Ramos (cell line): ENCODE results near the gene FRS3.

ENCODE experiments used
- in situ Hi-C: fragments of 300-500 bp; cut with MboI; formaldehyde crosslinking; loops from one replicate; pipeline ENCODE4 v1.14.3; 2022; ENCODE audit warnings: low sequenced_read_pairs; ENCODE audit not compliant: unreplicated experiment

Gene FRS3

DNA sequence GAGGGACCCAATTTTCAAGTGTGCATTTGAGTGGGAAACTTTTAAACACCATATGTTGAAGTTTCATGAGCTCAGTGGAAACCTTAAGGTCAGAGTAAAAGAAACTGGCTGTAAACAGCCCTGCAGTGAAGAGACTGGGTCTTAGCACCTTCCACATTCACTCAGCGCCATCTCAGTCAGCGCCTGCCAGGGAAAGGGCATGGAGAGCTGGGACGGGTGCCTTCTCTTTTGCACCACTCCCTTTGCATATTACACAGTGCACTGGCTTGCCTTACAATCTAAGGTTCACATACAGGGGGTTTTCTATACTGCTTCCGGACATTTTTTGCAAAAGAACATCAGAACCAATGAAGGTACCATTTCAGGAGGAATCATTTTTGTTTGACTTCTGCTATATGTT is 12.3 kb upstream of the FRS3 start:
- in situ Hi-C loops = no loop called here

DNA sequence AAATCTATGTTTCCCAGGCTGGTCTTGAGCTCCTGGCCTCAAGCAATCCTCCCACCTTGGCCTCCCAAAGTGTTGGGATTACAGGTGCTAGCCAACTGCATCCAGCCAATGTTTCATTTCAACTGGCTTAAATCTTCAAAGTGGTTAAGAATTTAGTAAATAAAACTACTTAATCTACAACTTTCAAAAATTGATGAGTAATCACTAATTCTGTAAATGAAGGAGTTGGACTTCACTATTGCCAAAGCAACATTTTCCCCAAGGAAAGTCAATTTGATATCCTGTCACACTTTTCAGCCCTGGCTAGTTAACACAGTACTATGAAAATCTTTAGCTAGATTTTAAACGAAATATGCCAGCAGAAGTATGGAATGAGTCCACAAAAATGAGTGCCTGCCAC is 11.6 kb upstream of the FRS3 start:
- in situ Hi-C loops = no loop called here

DNA sequence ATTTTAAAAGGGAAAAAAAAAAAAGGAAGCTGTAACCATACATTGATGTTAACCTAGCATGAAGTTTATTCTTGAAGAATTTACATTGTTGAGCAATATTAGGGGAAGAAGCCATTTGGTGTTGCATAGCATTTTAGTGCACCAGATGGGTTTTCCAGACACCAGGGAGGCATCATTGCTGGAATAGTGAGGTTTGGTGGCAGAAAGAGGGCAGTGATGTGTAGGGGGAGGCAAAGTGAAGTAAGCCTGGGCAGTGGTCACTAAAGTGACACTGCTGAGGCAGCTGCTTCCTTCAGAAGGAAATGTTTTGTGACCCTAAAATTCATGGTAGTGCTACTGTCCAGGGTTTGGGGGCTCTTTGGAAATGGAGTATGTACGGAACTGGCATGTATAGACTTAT is 10.3 kb upstream of the FRS3 start:
- in situ Hi-C loops = no loop called here

DNA sequence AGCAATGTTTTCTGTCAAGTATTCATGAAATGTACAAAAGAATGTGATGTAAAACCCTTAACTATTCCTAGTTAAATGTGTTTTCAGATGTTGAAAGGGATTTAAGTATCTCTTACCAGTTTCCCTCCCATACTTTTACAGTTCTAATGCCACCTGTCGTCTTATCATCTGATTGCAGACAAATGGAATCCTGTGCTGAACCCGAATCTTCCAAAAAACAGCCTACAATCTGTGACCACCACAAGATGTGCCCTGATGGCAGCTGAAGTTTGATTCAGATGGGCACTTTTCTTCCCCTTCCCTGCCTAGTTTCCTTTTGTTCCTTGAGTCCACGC is 9.7 kb upstream of the FRS3 start:
- in situ Hi-C loops = loop anchor here (5.0 to 10.0 kb wide), 2 partner anchors 135 to 258 kb away; partner anchors contain the start of genes BYSL and MED20

DNA sequence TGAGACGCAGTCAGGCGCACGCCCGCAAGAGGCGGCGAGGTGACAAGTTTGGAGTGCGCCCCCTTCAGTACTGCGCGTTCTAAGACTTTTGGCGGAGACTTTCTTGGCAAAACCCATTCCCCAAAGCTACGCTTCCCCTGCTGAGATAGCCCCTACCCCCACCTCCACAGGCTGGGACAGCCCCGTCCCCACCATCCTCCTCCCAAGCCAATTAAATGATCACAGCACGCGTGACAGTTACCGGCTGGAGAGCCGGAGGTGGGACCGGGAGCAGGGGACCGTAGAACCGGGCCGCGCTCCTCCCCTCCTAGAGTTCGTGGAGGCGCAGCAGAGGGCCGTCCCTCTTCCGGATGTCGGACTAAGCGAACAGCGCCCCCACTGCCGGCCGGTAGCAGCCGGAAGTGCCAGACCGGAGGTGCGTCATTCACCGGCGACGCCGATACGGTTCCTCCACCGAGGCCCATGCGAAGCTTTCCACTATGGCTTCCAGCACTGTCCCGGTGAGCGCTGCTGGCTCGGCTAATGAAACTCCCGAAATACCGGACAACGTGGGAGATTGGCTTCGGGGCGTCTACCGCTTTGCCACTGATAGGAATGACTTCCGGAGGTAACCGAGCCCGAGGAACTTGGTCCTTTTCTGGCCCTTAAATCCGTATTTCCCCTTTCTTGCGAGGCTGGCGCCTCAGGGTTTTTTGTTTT is 7.7 kb upstream of the FRS3 start, which contains the start of gene TOMM6:
Gene TOMM6, plus strand, starts transcription at position 476 of the 699 bp plus-strand sequence. Its CDS starts 4 bp downstream, at position 480.
- in situ Hi-C loops = loop anchor here (5.0 to 10.0 kb wide), 2 partner anchors 137 to 260 kb away; partner anchors contain the start of genes BYSL and MED20

DNA sequence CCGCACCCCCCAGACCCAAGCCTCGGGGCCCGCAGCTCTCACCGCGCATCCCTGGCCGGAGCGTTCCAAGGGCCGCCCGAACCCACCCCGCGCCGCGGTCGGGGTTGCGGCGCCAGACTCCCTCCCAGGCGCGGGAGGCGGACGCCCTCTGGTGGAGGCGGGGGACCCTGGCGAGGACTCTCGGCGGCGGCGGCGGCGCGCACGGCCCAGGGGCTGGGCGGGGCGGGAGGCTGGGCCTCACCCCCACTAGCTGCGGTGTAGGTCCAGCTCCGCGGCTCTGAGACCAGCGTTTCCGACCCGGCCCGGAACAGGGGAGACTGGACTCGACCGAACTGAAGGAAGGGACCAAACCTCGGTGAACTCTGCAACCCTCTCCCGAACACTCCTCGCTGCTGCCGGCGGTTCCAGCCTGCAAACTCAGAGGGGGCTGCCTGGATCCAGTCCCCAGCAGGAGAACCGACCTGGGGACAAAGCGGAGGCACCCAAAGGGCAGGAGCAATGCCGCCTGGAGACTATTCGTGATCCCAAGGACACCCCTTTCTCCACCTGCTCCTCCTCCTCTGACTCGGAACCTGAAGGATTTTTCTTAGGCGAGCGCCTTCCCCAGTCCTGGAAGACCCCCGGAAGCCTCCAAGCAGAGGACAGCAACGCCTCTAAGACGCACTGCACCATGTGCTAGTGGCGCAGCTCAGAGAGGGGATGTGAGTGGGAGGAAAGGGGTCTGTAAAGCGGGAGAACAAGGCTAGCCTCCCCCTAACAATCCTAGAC is 6.9 kb upstream of the FRS3 start:
- in situ Hi-C loops = loop anchor here (5.0 to 10.0 kb wide), 2 partner anchors 138 to 261 kb away; partner anchors contain the start of genes BYSL and MED20

DNA sequence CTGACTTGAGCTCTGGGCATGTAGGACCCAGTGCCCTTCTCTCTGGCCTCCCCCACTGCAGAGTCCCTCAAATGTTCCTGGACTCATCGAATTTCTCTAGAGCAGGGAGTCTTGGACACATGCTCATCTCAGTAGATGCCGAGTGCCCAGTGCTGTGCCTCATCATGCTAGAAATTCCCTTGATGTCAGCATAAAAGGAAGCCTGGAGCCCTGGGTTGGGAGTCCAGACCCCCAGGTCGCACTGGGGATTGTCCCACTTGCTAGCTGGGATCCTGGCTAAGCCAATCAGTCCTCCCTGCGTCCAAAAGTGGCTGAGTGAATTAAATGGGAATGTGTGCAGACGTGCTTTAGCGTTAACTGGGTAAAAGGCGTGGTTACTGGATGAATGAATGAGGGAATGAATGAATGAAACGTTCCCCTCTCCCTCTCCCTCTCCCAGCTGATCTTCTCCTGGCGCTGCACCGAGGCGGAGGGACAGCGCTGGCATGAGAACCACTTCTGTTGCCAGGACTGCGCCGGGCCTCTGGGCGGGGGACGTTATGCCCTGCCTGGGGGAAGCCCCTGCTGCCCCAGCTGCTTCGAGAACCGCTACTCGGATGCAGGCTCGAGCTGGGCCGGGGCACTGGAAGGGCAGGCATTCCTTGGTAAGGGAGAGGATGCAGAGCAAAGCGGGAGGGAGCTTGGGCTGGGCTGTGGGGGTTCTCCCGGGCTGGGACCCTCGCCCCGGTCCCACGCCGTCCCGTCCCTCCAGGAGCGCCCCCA is 6.2 kb upstream of the FRS3 start:
- in situ Hi-C loops = loop anchor here (5.0 to 10.0 kb wide), 2 partner anchors 139 to 261 kb away; partner anchors contain the start of genes BYSL and MED20

DNA sequence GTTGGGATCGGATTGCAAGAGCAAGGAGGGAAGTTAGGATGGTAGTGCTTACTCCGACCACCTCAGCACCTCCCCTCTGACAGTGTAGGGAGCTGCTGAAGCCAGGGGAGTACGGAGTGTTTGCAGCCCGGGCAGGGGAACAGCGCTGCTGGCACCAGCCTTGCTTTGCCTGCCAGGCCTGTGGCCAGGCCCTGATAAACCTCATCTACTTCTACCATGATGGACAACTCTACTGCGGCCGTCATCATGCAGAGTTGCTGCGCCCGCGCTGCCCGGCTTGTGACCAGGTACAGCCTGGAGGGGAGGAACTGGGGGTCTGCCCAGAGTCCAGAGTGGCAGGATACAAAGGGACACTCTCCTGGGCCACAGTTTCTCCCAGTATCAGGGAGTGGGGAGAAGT is 5.6 kb upstream of the FRS3 start:
- in situ Hi-C loops = loop anchor here (5.0 to 10.0 kb wide), 2 partner anchors 140 to 262 kb away; partner anchors contain the start of genes BYSL and MED20

DNA sequence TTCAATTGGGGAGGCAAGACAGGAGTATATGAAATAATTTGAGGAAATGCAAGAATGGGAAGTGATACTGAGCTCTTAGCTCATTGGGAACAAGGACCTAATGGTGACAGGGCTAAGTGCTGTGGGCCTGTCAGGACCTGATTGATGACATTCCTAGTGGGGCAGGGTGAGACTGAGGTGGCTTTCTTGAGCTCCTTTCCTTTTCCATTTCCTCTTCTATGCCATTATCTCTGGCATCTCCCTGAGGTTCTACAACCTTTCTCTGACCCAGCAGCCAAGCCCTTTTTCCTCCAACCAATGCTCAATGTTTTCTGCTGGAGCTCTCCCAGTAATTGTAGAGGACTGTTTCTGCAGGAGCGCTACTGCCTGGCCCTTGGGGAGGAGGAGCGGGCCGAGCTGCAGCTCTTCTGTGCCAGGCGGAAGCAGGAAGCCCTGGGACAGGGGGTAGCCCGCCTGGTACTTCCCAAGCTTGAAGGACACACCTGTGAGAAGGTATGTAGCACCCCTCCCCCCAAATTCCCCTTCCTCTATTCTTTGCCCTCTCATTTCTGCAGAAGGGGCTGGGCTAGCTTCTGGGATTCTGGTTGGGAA is 5.0 kb upstream of the FRS3 start:
- in situ Hi-C loops = loop anchor here (5.0 to 10.0 kb wide), 2 partner anchors 140 to 263 kb away; partner anchors contain the start of genes BYSL and MED20

DNA sequence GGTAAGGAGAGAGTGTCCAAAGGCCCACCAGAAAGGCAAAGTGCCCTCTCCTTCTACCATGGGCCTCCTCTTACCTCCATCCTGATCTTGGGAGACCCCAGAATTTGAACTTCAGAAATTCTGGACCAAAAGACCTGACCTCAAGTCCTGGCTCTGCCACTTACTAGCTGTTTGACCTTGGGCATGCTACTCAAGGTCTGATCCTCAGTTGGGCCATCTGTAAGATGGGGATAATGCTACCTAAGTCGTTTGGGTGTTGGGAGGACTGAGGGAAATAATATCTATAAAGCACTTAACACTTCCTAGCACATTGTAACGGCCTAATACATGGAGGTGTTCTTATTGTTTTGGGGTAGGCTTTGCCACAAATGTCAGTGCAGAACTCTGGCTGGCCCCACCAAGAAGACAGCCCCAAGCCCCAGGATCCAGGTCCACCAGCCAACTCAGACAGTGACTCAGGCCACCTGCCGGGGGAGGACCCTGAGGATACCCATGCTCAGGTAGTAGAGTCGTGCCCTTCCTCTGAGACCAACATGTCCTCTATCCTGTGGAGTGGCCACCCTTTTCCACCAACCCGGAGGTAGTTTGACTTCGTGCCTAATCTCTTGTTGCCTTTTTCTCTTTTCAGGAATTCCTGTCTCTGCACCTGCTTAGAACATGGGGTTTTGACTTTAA is 3.5 kb upstream of the FRS3 start:
- in situ Hi-C loops = loop anchor here (10.0 kb wide), 1 partner anchor 142 kb away; the partner anchor contains the start of genes BYSL and MED20

DNA sequence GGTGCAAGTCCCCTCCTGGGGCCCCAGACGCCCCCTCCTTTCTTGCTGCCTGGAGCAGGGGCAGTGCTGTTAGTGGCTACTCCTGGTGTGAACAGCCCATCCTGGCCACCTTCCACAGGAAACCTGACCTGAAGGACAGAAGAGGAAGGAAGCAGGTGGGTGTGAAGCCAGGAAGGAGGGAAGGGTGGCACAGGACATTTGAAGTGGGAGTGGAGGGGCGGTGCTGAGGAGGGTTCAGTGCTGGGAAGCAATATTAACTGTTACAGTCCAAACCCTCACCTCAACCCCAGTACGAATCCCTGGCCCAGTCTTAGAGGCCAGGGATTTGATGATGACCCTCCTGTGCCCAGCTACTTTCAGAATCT is 1.6 kb upstream of the FRS3 start:
- in situ Hi-C loops = loop anchor here (10.0 kb wide), 1 partner anchor 143 kb away; the partner anchor contains the start of genes BYSL and MED20

DNA sequence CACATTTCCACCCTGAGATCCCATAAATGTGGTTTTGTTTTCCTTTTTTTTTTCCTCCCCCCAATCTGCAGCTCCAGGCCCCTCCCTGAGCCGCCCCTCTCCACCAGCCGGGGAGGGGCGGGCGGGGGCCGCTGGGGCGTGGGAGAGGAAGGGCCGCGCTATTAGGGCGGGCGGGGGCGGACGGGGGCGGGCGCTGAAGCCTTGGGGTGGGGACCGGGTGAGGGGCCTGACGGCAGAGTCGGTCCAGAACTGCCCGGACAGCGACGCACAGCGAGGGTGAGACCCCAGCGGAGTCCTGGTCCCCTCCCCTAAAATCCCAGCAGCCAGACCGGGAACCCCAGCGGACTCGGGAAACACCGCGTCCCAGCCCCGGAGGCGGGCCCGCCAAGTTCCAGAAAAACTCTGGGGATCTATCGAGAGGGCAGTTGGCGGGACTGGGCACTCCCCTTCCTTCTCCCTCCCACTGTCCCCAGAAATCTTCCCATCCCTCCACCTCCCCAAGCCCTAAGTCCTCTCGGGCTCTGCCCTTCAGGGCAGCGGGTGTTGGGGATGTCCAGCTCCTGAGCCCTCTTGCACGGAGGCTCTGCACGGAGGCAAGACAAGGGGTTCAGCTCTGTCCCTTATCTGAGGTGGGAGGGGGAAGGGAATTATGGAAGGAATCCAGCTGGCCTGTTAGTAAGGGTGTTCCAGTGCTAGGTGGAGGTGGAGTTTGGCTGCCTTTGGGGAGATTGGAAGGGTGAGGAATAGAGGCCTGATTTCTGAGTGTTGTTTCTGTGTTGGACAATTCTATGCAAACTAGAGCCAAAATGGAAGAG is 1.1 kb upstream of the FRS3 start, which contains the start of gene PRICKLE4:
Gene PRICKLE4, plus strand, starts transcription at position 232 of the 815 bp plus-strand sequence. CDS start 2,692 bp downstream, outside the sequence.
- in situ Hi-C loops = loop anchor here (10.0 kb wide), 1 partner anchor 144 kb away; the partner anchor contains the start of genes BYSL and MED20

DNA sequence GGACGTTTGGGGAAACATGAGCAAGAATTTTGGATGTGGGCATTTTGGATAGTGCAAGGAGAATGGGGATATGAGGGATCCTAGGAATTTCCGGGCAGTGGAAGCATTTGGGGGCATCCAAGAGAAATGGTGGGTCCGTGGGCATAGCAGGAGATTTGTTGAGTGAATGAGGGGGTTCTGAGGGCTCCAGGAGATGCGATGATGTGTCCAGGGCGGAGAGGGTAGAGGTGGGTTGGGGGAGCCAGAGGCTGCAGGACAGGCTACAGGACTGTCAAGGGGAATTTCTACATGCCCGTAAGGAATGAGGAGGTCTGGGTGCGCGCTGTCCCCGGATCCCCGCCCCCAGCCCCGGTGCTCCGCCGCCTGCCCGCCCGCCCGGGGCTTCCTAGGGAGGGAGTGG is 364 bp downstream of the FRS3 start:
- in situ Hi-C loops = no loop called here

DNA sequence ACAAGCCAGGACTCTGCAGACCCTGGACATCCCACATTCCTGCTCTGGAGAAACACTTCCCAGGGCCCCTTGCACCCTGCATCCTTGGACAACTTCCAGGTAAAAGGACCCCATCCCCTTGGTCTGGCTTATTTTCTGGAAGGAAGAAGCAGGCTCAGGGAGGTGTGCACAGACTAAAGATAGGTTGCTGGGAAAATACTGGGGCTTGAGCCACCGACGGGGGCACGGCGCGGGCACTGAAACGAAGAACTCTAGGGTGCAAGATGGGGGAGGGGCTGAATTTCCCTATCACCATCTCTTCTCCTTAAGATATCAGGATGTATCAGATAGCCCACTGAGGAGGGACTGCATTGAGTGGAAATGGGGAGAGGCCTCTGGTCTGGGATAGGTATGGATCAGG is 805 bp downstream of the FRS3 start:
- in situ Hi-C loops = no loop called here

DNA sequence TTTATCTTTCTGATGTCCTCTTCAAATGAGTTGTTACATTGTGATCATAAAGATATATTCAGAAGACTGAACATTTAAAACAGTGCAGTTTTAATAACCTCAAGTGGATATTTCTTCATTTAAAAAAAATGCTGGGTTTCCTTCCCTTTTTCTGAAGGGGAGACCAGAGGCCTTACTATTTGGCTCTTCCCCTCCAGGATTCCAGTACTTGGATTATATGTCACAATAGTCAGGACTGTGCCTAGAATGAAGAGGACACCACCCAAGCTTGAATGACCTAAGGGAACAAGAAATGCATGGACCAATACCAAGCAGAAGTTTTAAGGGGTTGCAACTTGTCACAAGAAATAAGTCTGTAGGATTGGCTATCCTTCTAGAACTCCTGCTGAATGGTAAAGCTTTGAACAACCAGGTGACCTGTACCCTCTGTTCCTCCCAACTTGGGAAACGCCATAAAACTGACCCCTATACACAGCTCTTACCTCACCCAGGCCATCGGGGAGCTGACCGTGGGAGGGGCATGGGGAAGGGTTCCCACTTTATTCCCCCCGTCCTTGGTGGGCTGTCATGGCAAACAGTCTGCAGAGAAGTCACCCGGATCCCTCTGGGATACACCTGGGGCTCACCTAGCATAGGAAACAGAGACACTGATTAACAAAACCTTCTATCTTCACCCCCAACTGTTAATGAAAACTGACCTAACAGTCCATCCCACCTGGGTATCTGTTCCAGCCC is 2.0 kb downstream of the FRS3 start:
- in situ Hi-C loops = no loop called here

DNA sequence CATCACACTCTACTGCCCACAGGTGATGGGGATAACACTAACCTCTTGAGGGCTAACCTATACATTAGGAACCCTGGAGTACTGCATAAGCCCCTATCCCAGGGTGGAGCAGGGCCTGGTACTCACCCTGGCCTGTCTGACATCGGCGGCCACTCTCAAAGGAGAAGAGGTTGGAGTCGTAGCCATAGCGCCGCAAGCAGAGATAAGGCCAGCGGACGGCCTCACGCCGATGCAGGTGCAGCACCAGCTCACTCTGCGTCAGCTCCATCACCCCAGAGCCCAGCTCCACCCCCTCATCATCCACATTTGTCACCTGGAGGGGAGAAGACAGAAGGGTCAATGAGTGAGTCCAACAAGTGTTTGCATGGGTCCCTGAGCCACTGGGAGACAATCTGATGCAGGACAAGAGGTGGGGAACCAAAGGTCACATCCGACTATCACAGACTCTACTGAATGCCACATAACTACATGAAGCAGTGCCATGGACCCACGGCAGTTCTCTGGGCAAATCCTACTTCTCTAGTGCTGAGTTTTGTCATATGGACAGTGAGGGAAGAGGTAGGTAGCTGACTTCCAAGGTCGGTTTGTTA is 4.3 kb downstream of the FRS3 start:
- in situ Hi-C loops = no loop called here

DNA sequence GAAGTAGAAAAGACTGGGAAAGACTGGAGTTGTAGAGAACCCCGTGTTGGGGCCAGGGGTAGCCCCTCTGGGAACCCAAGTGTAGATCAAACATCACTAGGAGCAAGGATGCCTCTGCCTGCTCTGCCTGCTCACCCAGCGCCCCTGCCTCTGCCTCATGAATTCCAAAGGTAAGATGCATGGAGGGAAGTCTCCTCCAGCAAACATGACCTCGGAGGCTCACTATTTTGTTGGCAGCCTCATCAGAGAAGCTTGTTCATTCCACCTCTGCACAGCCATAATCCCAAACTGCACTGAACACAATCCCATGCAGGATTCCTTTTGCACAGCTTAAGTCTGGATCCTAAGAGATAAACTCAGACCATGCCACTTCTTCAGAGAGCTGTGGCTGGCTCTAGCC is 4.9 kb downstream of the FRS3 start:
- in situ Hi-C loops = loop anchor here (5.0 kb wide), 1 partner anchor 173 kb away; no protein-coding TSS in a partner anchor
